HUDEP-2 (cell line): ENCODE results near the gene CAPRIN1.
"Not testable (repeated sequence)": the region's sequence is repeated elsewhere in the genome, so short reads cannot be mapped to it uniquely, and the experiment has no call there.

ENCODE experiments used
- DNase-seq, 76 experiments: peaks; one replicate each; lab custom pipeline; 2025; ENCODE audit not compliant: unreplicated experiment in 76 of 76; lab: John Stamatoyannopoulos, UW

The CAPRIN1 gene

GRCh38 chr11:34050581-34051348 is 766 bp upstream of the CAPRIN1 start:
- DNase-seq = peak in 4 of 76 experiments; percentile 41 to 68 (median 50)

DNA sequence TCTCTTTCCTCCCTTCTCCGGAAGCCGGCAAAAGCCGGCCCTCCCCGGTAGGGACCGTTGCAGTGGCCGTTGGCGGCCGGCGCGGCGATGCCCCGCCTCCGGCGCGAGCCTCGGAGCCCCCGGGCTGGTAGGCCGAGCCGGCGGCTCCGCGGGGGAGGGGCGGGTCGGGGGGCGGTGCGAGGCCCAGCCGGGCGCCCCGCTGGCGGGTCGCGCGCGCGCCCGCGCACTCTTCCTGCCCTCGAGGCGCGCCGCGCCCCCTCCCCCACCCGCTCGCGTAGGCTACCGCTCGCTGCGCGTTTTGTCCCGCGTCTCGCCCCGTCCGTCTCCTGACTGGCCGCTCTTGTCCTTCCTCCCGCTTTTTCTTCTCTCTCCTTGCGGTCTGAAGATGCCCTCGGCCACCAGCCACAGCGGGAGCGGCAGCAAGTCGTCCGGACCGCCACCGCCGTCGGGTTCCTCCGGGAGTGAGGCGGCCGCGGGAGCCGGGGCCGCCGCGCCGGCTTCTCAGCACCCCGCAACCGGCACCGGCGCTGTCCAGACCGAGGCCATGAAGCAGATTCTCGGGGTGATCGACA is 591 bp downstream of the CAPRIN1 start:
- DNase-seq = peak in 73 of 76 experiments; percentile 11 to 91 (median 75)

DNA sequence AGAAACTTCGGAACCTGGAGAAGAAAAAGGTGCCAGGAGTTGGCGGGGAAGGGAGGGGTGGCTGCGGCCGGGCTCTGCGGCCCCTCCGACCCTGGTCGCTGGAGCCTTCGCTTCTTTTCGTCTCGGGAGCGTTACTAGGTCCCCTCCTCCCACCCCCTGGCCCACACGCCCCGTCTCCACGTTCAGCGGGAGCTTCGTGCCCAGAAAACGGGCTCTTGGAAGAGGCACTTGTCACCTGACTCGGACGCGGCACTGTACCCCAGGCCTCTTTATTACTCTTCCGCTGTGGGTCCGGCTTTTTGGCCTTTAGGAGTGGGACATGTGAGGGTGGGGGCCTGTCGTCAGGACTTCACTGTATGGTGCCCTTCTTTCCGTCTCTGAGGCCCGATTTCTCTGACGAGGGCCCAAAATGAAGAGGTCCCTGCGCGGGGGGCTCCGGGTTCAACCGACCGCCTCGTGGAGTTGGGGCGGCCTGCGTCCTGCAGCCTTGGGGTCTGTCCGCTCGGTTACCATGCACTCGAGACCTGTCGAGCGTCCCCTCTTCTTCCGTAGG is 1.2 kb downstream of the CAPRIN1 start:
- DNase-seq = peak in 4 of 76 experiments; percentile 24 to 56 (median 36)

DNA sequence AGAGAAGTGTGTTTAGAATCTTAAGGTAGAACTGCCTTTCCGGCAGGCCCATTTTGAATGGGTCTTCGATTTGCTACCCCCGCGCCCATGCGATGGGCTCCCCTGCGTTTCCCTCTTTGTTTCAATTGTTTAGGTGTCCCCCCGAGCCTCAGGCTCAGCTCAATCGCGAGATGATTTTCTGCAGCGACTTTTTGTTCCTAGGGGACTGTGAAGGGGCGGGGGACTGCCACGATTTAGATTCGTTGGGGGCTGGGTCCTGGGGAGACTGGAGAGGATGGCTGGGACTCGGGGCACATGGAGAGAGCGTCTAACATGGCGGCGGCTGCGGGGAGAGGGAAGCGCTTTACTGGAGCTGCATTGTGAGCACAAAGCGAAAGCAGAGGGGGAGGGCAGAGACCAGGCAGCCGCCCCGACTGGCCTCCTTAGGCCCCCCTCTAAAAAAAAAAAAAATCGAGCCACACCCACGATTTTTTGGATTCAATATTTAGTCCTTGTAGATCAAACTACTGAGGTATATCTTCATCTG is 1.7 kb downstream of the CAPRIN1 start:
- DNase-seq = peak in 75 of 76 experiments; percentile 15 to 85 (median 68)

- not testable (repeated sequence) for DNase-seq
Observed at GRCh38 chr11:34054351-34054750, 2.8 kb downstream of the CAPRIN1 start.

DNA sequence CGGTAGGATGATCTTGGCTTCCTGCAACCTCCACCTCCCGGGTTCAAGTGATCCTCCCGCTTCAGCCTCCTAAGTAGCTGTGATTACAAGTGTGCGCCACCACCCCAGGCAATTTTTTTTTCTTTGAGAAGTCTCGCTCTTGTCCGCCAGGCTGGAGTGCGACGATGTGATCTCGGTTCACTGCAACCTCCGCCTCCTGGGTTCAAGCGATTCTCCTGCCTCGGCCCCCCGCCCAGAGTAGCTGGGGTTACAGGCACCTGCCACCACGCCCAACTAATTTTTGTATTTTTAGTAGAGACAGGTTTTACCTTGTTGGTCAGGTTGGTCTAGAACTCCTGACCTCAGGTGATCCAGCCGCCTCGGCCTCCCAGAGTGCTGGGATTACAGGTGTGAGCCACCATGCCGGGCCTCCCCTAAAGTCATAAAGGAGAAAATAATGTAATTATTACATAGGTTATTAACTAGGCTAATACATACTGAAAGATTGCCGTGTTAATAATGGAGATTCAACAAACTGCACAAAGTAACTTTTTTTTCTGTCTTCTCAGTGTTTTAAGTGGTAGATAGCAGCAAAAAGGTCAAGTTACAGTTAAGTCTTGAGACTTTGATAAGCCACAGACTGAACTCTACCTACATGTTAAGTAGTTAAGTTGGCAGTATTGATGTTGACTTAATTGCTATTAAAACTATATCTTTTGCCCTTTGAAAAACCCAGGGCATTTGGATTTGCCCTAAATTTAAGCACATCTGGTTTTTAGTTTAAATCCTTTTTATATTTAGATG is 3.9 kb downstream of the CAPRIN1 start:
- DNase-seq = peak in 1 of 76 experiments; percentile 14

GRCh38 chr11:34056672-34057071 is 5.1 kb downstream of the CAPRIN1 start:
- no peak for DNase-seq

- DNase-seq = no peak
Observed at GRCh38 chr11:34063061-34063795, 11.7 kb downstream of the CAPRIN1 start.

DNA sequence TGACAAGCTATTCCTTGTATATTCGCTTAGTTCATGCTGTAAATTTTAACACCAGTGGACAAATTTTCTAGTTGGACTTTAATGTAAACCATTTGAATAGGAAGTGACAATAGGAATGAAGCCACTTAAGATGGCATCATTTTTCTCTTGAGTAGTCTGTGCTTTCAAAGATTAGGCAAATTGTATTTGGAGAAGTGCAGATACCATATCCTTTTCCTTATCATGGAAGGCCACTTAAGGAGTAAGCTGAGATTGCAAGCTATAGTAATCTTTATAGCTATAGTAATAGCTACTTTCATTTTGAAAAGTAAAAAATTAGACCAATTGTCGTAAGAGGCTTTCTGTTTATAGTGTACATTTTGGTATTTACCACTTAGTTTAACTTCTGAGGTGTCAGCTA is 12.8 kb downstream of the CAPRIN1 start:
- peak in 1 of 76 experiments; percentile 5 for DNase-seq

DNA sequence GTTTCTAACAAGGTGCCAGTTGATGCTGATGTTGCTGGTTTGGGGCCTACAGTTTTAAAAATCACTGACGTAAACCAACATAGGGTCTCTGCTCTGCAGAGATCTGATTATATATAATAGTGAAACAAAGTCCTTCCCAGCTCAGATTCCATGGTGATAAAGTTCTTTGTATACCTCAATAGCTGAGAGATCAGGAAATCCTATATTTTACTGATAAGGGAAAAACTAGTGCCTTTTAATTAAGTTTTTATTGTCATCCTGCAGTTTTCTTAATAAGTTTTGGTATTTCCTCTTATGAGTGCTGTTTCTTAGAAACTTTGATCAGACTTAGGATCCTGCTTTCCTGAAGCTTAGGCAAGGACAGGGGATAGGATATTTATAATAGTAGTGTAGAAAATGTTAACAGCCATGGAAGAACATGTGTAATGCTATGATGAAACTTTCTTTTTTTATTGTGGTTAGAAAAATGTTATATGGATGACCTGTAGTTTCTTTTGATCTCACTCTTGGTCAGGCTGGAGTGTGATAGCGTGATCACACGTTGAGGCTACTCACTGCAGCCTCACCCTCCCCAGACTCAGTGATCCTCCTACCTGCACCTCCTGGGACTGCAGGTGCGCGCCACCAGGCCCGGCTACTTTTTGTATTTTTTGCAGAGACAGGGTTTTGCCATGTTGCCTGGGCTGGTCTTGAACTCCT is 14.1 kb downstream of the CAPRIN1 start:
- no peak for DNase-seq

GRCh38 chr11:34066766-34067165 is 15.2 kb downstream of the CAPRIN1 start:
- DNase-seq = not testable (repeated sequence)

GRCh38 chr11:34067383-34068065 is 16.0 kb downstream of the CAPRIN1 start:
- DNase-seq = no peak

DNA sequence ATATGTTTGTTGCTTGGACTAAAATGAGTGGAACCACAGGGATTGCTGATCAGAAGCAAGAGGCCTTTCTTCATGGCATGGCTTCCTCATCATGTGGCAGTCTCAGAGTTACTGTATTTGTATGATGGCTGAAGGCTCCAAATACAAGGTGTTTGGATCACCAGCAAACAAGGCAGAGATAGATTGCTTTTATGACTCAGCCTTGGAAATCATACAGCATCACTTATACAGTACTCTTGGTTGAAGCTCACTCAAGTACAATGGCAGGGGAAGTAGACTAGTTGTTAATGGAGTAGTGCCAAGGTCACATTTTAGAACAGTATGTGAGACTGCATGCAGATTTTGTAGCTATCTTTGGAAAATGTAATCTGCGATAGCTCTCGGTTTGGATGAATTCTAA is 16.6 kb downstream of the CAPRIN1 start:
- DNase-seq = peak in 1 of 76 experiments; percentile 9

GRCh38 chr11:34071306-34071705 is 19.8 kb downstream of the CAPRIN1 start:
- not testable (repeated sequence) for DNase-seq

GRCh38 chr11:34072041-34072440 is 20.5 kb downstream of the CAPRIN1 start:
- no peak for DNase-seq

- no peak for DNase-seq
Observed at GRCh38 chr11:34072832-34073231, 21.3 kb downstream of the CAPRIN1 start.

DNA sequence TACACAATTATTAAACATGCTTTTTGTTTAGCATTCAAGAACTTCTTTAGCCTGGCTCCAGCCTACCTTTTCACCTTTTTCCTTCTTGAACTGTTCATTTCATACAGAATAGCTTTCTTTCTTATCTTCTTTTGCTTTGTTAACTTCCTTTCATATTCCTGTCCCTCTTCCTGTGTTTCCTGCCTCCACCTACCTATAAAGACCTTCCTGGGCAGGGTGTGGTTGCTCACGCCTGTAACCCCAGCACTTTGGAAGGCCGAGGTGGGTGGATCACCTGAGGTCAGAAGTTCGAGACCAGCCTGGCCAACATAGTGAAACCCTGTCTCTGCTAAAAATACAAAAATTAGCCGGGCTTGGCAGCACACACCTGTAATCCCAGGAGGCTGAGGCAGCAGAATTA is 22.9 kb downstream of the CAPRIN1 start:
- DNase-seq = no peak

GRCh38 chr11:34075178-34075820 is 23.8 kb downstream of the CAPRIN1 start:
- peak in 5 of 76 experiments; percentile 1 to 16 (median 4) for DNase-seq
